Fibroblast of the conjunctiva (primary cell): ENCODE data around the gene MFSD2A.
"Not testable (repeated sequence)": the region's sequence is repeated elsewhere in the genome, so short reads cannot be mapped to it uniquely, and the experiment has no call there.

Source experiments
- DNase-seq: peaks from one replicate; pipeline ENCODE4 v3.0.0-alpha.2; 2010; ENCODE audit warnings: low read depth

MFSD2A gene

GRCh38 chr1:39940980-39941871 is 13.7 kb upstream of the MFSD2A start:
- DNase-seq: no peak

- no peak for DNase-seq
These were observed 11.3 kb upstream of the MFSD2A start for GRCh38 chr1:39943471-39944290.

DNA sequence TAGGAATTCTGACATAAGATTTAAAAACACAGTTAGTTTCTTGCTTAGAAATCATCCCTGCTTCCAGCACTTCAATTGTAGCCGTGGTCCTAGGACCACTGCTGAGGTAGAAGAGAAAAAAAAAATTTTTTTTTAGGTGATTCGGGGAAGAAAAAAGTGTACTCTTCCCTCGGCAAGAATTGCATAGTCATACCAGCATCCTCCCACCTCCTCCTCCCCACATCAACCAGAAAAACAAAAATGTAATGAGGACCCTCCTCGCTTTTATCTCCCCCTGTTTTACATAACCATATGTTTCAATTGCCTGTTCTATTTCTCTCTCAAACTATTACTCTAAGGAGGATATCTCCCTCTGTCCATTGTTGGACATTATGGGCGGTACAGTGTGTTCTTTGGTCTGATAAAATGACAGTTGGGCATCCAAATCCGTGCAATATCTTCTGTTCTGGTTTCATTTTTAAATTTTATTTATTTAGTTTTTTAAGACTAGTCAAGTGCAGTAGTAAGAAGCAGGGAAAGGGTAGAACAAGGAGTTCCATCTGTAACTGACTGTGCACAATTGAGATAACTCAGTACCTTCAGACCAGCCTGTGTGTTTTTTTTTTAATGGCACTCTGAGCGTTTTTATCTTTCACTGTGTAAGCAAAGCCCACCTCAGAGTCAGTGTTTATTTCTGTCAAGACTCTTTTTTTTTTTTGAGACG is 10.4 kb upstream of the MFSD2A start:
- no peak for DNase-seq

- no peak for DNase-seq
These were observed 8.7 kb upstream of the MFSD2A start for GRCh38 chr1:39946216-39946615.

DNA sequence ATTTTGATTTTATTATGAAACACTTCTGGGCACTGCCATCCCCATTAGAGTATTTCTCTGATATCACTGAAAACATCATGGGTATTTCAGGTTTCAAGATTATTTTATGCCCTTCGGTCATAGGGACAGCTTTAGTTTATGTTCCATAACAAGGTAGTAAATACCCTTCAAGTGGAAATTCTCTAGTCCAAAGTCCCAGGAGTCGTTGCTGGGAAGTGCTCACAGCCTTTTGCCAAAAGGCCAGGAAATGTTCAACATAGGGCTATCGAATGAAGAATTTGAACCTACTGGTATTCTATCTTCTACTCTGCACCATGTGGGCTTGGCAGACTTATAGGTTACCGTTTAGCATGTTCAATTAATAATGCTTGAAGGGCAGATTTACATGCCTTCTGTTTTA is 7.7 kb upstream of the MFSD2A start:
- DNase-seq: no peak

GRCh38 chr1:39949891-39950290 is 5.1 kb upstream of the MFSD2A start:
- DNase-seq: no peak

GRCh38 chr1:39951926-39952325 is 3.0 kb upstream of the MFSD2A start:
- DNase-seq: no peak

- no peak for DNase-seq
These were observed 2.4 kb upstream of the MFSD2A start for GRCh38 chr1:39952359-39953110.

GRCh38 chr1:39954324-39954869 is 548 bp upstream of the MFSD2A start:
- DNase-seq: no peak

- no peak for DNase-seq
These were observed 898 bp downstream of the MFSD2A start for GRCh38 chr1:39955547-39956539.

DNA sequence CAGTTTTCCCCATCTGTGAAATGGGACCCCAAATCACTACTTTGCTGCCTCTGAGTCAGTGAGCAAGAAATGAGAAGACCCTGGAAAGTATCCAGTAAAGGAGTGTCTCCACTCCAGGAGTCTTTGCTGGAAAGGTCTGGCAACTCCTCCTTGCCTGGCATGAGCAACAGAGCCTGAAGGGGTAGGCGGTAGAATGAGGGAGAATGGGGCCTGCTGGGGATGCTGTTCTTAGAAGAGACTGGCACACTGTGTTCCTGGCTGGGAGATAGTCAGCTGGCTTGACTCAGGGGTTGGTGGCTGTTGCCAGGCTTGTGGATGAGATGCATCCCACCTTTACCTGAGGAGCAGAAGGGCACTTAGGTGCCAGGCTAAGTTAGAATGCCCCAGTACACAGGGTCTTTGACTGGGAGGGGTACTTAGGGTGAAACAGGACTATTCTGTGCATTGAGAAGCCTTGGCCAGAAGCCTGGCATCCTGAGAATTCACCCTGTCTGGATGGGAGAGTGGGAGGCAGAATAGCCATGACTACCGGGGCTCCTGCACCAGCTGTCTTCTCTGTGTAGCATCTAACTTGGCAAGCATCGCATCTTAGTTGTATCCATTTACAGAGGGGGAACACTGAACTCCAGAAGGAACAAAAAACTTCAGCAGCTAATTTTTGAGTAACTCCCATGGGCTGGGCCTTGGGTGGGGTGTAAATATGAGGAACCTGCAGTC is 2.5 kb downstream of the MFSD2A start:
- DNase-seq: no peak

GRCh38 chr1:39958403-39959200 is 3.7 kb downstream of the MFSD2A start:
- DNase-seq: no peak

DNA sequence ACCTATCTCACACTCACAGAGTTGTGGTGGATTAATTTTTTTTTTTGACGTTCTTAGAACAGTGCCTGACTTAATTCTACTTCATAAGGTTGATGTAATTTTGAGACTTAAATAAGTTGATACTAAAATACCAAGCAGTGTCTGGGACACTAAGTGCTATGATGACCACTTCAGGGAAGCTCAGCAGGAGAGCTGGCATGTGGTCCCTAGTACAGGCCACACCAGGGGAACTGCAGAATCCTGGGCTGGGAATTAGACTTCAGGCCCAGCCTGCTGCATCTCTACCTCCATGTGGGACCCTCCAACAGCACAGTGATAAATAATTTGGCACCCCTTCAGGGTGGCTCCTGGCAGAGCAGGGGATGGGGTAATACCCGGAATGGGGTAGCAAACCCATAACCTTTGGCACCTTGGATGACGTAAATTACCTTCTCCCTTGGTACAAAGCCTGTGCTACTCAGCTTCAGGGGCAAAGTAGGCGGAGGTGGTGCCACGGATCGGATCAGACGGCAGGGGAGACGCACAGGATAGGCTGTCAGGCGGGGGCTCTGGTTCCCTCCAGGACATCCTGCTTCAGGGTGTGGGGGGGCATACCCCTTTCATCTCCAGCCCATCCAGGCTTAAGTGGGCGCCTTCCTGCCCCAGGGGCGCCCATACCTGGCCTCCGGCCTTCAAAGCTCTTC is 4.8 kb downstream of the MFSD2A start:
- no peak for DNase-seq

- DNase-seq: no peak
These were observed 5.5 kb downstream of the MFSD2A start for GRCh38 chr1:39960431-39960958.

DNA sequence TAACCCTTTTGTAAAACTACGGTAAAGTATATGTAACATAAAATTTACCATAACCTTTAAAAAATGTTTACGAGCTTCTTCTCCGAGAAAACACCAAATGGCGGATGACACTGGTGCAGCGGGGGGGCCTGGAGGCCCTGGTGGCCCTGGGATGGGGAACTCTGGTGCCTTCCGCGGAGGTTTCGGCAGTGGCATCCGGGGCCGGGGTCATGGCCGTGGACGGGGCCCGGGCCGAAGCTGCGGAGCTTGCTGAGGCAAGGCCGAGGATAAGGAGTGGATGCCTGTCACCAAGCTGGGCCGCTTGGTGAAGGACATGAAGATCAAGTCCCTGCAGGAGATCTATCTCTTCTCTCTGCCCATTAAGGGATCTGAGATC is 7.5 kb downstream of the MFSD2A start:
- no peak for DNase-seq

GRCh38 chr1:39962964-39963363 is 8.0 kb downstream of the MFSD2A start:
- DNase-seq: not testable (repeated sequence)

- DNase-seq: no peak
These were observed 9.6 kb downstream of the MFSD2A start for GRCh38 chr1:39964552-39964951.

- no peak for DNase-seq
These were observed 10.1 kb downstream of the MFSD2A start for GRCh38 chr1:39965044-39965443.
